Nephron progenitor cell (in vitro differentiated cells): ENCODE results near the gene CCDC57.

Source experiments
- DNase-seq: peaks from one replicate; pipeline ENCODE4 v3.0.0; 2021
- H3K27ac Mint-ChIP-seq: 2 replicates; pipeline ENCODE4 v1.8.0; 2021; ENCODE audit warnings: mild to moderate bottlenecking, moderate library complexity, mixed read lengths
- H3K27me3 Mint-ChIP-seq: 2 replicates; pipeline ENCODE4 v1.8.0; 2021; ENCODE audit warnings: mild to moderate bottlenecking, low read depth, mixed read lengths; ENCODE audit not compliant: poor library complexity
- H3K36me3 Mint-ChIP-seq: 2 replicates; pipeline ENCODE4 v1.8.0; 2021; ENCODE audit warnings: low read depth, mixed read lengths
- H3K4me1 Mint-ChIP-seq: 2 replicates; pipeline ENCODE4 v1.8.0; 2021; ENCODE audit warnings: mixed read lengths
- H3K4me3 Mint-ChIP-seq: 2 replicates; pipeline ENCODE4 v1.8.0; 2021; ENCODE audit warnings: mild to moderate bottlenecking, moderate library complexity, mixed read lengths
- H3K9me3 Mint-ChIP-seq: 2 replicates; pipeline ENCODE4 v1.8.0; 2021; ENCODE audit warnings: mild to moderate bottlenecking, moderate library complexity, mixed read lengths
- TF ChIP-seq, protein P1 (sequence below): fragments of 200-600 bp; sonication (generic); IDR thresholded peaks from 2 replicates; pipeline ENCODE4 v1.5.0; 2021; ENCODE audit warnings: antibody characterized with exemption

Gene CCDC57

DNA sequence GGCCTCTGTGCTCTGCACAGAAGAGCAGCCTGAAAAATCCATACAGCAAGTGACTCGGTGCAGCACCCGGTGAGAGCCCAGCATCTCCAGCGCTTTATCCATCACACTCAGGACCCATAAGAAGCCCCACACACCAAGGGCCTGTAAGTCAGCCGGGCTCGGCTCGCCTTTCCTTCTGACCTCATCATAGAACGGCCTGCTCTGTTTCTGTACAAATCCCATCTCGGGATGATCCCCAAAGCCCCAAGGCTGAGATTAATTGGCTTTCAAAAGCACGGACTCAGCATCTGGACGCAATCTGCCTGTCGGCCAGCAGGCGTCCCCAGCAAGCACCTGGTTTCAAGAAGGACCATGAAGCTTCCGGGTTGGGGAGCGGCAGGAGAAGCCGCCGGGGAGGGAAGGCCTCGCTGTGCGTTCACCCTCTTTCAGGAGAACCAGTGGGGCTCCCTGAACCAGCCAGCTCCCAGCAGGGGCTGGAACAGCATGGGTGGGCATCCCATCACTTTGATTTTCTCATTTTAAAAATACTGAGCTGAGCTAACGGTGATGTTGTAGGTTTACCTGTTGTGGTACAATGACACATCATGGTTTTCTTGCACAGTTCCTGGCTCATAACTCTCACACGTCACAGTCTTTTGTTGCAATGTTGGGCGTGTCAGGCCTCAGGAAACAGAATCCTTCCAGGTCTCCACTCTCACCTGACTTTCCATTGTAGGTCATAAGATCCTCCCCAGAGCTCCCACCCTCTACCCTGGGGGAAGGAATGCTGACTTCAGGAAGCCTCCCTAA is 6.7 kb downstream of the CCDC57 start:
- peak; percentile 78 for DNase-seq
- H3K9me3 Mint-ChIP-seq, result no peaks in the 10 kb centered on the region

DNA sequence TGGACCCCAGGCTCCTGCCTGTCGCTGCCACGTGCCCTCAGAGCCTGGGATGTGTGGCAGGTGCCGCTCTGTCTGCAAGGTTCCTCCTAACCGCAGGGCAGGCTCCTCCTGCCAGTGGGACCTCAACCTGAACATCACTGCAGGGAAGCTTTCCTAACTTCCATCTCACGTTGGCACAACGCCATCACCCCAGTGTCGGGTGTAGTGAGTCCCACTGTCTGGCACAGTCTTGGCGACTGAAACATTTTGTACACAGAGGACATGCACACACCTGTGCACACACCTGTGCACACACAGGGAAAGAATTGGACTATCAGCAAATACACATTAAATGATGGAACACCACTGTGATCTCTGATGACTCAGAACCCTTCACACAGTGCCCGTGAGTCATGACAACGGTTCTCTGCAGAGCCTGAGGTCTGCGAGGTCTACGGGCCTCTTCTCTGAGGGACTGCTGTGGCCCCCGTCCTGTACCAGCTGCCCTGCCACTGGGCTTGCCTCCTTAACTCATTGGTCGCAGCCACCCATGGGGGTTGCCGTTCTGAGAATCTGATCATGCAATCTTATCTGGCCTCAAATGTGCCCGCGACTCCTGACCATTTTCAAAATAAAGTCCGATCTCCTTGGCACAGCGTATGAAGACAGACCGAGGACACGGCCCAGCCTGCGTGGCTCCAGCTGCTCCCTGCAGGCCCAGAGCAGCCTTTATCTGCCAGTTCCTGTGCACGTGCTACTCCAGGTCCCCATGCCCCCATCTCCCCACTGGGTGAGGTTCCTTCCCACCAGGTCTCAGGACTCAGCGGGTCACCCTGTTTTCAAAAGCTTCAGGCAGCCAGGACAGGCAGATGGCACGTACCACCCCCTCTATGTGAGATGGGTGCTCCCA is 7.6 kb downstream of the CCDC57 start:
- TF ChIP-seq, protein P1, sequence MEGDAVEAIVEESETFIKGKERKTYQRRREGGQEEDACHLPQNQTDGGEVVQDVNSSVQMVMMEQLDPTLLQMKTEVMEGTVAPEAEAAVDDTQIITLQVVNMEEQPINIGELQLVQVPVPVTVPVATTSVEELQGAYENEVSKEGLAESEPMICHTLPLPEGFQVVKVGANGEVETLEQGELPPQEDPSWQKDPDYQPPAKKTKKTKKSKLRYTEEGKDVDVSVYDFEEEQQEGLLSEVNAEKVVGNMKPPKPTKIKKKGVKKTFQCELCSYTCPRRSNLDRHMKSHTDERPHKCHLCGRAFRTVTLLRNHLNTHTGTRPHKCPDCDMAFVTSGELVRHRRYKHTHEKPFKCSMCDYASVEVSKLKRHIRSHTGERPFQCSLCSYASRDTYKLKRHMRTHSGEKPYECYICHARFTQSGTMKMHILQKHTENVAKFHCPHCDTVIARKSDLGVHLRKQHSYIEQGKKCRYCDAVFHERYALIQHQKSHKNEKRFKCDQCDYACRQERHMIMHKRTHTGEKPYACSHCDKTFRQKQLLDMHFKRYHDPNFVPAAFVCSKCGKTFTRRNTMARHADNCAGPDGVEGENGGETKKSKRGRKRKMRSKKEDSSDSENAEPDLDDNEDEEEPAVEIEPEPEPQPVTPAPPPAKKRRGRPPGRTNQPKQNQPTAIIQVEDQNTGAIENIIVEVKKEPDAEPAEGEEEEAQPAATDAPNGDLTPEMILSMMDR, result no peak
- Mint-ChIP-seq H3K9me3 (no peaks in the 10 kb centered on the region), H3K4me3 (no peak overlapping the region), H3K4me1 (peaks cover 34% of the 10 kb centered on the region), H3K27ac (no peak overlapping the region), H3K36me3 (peaks cover 10% of the 10 kb centered on the region), H3K27me3 (peaks cover 4% of the 10 kb centered on the region)
- DNase-seq, result no peak

More for the DNA sequence above, 6.7 kb downstream of the CCDC57 start:
- Mint-ChIP-seq H3K4me3 (no peak overlapping the region), H3K27me3 (no peaks in the 10 kb centered on the region), H3K4me1 (peaks cover 34% of the 10 kb centered on the region), H3K36me3 (peaks cover 11% of the 10 kb centered on the region), H3K27ac (peak overlapping the region; percentile 37)
- TF ChIP-seq, protein P1, result peak; percentile 84

DNA sequence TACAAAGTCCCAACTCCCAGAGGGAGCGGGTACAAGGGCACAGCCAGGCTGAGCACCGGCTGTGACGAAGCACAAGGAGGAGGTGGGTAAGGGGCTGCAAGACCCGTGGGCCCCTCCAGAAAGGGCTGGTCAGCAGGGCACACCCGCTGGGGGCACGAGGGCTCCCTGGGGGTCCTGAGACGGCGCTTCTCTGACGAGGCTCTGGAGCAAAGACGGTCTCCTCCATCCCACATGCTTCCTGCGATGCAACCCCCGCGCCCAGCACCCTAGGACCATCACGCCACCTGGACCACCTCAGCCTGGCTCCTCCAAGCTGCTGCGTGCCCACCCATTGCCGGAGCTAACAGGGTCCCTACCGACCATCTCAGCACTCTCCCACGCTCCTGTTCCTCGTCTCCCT is 8.7 kb downstream of the CCDC57 start:
- H3K9me3 Mint-ChIP-seq, result no peaks in the 10 kb centered on the region
- no peak for DNase-seq
- H3K4me1 Mint-ChIP-seq, result peaks cover 34% of the 10 kb centered on the region
- TF ChIP-seq, protein P1, result no peak
- no peak overlapping the region for H3K4me3 Mint-ChIP-seq
- H3K36me3 Mint-ChIP-seq, result peaks cover 17% of the 10 kb centered on the region
- H3K27me3 Mint-ChIP-seq, result peaks cover 4% of the 10 kb centered on the region
- no peak overlapping the region for H3K27ac Mint-ChIP-seq

DNA sequence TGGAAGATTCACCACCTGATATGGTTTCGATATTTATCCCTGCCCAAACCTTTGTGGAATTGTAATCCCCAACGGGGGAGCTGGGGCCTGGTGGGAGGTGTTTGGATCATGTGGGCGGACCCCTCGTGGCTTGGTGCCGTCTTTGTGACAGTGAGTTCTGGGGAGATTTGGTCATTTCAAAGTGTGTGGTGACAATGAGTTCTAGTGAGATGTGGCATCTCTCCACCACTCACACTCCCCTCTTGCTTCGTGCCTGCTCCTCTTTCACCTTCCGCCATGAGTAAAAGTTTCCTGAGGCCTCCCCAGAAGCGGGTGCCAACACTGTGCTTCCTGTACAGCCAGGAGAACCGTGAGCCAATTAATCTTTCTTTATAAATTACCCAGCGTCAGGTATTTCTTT is 9.7 kb downstream of the CCDC57 start:
- Mint-ChIP-seq H3K27ac (peak overlapping the region; percentile 74), H3K36me3 (peaks cover 26% of the 10 kb centered on the region), H3K9me3 (no peaks in the 10 kb centered on the region), H3K4me3 (no peak overlapping the region), H3K4me1 (peaks cover 34% of the 10 kb centered on the region), H3K27me3 (peaks cover 4% of the 10 kb centered on the region)
- TF ChIP-seq, protein P1, result no peak
- no peak for DNase-seq

DNA sequence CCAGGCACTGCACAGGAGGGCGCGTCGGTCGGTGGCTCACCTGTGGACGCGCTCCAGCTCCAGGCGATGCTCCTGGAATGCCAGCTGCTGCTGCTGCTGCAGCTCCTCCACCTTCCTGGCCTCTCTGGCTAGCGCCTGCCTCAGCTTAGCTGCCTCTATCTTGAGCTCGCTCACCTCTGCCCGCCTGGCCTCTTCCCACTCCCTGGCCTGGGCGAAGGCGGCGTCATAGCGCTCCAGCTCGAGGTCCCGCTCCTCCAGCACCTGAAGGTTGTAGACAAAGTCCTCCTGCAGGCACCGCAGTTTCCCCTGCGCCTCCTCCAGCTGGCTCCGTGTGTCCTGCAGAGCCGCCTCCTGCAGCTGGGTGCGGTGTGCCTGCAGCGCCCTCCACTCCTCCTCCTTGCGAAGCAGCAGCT is 11.1 kb downstream of the CCDC57 start:
- Mint-ChIP-seq H3K4me3 (no peak overlapping the region), H3K27ac (no peak overlapping the region), H3K9me3 (no peaks in the 10 kb centered on the region), H3K4me1 (peaks cover 24% of the 10 kb centered on the region), H3K27me3 (peaks cover 4% of the 10 kb centered on the region), H3K36me3 (peaks cover 30% of the 10 kb centered on the region)
- TF ChIP-seq, protein P1, result no peak
- DNase-seq, result no peak
